Upper lobe of right lung (tissue), 1 donor: ENCODE data around the gene CTRB2. TPM values are rescaled to one million over a fixed set of nuclear protein-coding genes. Genes with fewer than 3 reads are reported as not detected.

Experiments
- ATAC-seq: fragments of 200-7000 bp; cut with Tn5 transposase; one replicate; pipeline ENCODE4 v1.9.1; 2020; ENCODE audit warnings: mild to moderate bottlenecking, moderate library complexity
- DNase-seq: peaks from one replicate; pipeline ENCODE4 v3.0.0-alpha.2; 2020
- H3K27ac ChIP-seq: fragments of 200-600 bp; one replicate; pipeline ENCODE4 v1.8.0; 2022
- H3K27me3 ChIP-seq: fragments of 200-600 bp; one replicate; pipeline ENCODE4 v1.8.0; 2022; ENCODE audit warnings: mild to moderate bottlenecking
- H3K36me3 ChIP-seq: fragments of 200-600 bp; one replicate; pipeline ENCODE4 v1.8.0; 2022
- H3K4me1 ChIP-seq: fragments of 200-600 bp; one replicate; pipeline ENCODE4 v1.8.0; 2022
- H3K4me3 ChIP-seq: fragments of 200-600 bp; one replicate; pipeline ENCODE4 v1.8.0; 2022; ENCODE audit warnings: mild to moderate bottlenecking
- H3K9me3 ChIP-seq: fragments of 200-600 bp; one replicate; pipeline ENCODE4 v1.8.0; 2022
- intact Hi-C: fragments of 100-400 bp; cut with DNase I; formaldehyde crosslinking; loops from one replicate; pipeline ENCODE4 v1.11.0; 2022
- total RNA-seq: library from RNA; stranded (reverse); fragmentation: NEBNext Ultra II Directional; extraction: Animal tissue kit (Norgen Biotek cat#: 25700); gene quantifications from one replicate; pipeline ENCODE4 v1.2.1, GENCODE V29; 2021
- TF ChIP-seq, protein P1 (sequence below): fragments of 200-600 bp; IDR thresholded peaks from one replicate; pipeline ENCODE4 v1.8.0; 2022; ENCODE audit warnings: antibody characterized with exemption
- donor health status: DM: no; HTN: yes; CAD: no; lungs with severe emphysema.

CTRB2 gene
- total RNA-seq, 1 donor from 2014 or later = 0.78 TPM

DNA sequence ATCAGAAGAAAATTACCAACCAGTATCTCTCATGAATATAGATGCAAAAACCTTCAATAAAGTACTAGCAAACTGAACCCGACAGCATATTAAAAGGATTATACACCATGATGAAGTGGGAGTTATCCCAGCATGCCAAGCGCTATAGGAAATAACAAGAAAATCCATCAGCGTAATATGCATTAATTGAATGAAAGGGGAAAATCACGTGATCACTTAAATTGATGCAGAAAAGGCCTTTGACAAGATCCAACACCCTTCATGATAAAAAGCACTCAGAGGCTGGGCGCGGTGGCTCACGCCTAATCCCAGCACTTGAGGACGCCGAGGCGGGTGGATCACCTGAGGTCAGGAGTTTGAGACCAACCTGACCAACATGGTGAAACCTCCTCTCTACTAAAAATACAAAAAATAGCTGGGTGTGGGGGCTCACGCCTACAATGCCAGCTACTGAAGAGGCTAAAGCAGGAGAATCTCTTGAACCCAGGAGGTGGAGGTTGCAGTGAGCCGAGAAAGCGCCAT lies 4.8 kb downstream of the CTRB2 start:
- DNase-seq = peak; percentile 32
- H3K9me3 ChIP-seq = no peaks in the 10 kb centered on the region
- no peaks in the 10 kb centered on the region for H3K36me3 ChIP-seq
- H3K27ac ChIP-seq = no peak overlapping the region
- intact Hi-C loops = no loop called here
- H3K27me3 ChIP-seq = no peaks in the 10 kb centered on the region
- ATAC-seq = no peak
- TF ChIP-seq, protein P1, sequence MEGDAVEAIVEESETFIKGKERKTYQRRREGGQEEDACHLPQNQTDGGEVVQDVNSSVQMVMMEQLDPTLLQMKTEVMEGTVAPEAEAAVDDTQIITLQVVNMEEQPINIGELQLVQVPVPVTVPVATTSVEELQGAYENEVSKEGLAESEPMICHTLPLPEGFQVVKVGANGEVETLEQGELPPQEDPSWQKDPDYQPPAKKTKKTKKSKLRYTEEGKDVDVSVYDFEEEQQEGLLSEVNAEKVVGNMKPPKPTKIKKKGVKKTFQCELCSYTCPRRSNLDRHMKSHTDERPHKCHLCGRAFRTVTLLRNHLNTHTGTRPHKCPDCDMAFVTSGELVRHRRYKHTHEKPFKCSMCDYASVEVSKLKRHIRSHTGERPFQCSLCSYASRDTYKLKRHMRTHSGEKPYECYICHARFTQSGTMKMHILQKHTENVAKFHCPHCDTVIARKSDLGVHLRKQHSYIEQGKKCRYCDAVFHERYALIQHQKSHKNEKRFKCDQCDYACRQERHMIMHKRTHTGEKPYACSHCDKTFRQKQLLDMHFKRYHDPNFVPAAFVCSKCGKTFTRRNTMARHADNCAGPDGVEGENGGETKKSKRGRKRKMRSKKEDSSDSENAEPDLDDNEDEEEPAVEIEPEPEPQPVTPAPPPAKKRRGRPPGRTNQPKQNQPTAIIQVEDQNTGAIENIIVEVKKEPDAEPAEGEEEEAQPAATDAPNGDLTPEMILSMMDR = no peak
- H3K4me1 ChIP-seq = no peaks in the 10 kb centered on the region
- no peak overlapping the region for H3K4me3 ChIP-seq

DNA sequence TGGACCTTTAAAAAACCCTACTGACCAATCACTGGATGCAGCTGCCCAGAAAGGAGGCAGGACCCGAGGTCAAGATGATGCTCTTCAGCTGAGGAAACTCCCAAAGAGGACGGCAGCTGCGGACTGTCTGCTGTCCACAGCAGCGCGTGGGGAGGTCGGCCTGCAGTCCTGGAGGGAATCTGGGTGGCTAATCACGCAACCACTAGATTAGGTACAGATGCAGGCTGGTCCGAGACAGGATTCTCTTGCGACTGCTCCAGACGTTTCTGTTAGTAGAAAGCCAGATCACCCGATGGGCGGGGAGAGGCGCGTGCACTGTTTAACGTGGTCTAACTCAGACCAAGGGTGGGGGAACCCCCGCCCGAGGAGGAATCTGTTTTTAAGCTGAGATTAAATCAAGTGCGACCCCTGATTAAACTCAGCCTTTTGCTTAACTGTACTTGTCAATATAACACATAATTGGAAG lies 8.8 kb downstream of the CTRB2 start:
- no peaks in the 10 kb centered on the region for H3K4me1 ChIP-seq
- DNase-seq (peak; percentile 58), ATAC-seq (no peak)
- no peaks in the 10 kb centered on the region for H3K9me3 ChIP-seq
- no peak overlapping the region for H3K4me3 ChIP-seq
- no peaks in the 10 kb centered on the region for H3K27me3 ChIP-seq
- intact Hi-C loops = no loop called here
- TF ChIP-seq, protein P1 = no peak
- H3K36me3 ChIP-seq = no peaks in the 10 kb centered on the region
- no peak overlapping the region for H3K27ac ChIP-seq

DNA sequence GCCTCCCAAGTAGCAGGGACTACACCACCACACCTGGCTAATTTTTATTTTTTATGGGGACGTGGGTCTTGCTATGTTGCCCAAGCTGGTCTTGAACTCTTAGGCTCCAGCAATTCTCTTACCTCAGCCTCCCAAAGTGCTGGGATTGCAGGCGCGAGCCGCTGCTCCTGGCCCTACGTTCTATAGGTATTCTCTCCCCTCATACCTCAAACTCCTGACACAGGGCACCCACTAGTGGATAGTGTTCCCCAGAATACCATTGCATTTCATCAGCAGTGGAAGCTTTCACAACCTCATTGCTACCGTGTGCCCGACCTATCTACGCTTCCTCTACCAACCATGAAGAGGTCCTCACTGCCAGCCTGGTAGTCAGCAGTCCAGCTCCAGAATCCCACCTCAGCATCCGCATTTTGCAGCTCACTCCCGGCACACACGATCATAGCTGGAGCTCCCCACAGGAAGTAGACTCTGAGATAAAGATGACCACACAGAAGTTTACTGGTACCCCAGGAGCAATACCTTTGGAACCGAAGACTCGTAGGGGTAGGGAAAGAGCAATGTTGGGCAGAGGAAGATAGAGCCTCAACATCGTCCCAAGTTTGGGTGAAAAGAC lies 9.3 kb downstream of the CTRB2 start:
- TF ChIP-seq, protein P1 = no peak
- peak; percentile 22 for DNase-seq

DNA sequence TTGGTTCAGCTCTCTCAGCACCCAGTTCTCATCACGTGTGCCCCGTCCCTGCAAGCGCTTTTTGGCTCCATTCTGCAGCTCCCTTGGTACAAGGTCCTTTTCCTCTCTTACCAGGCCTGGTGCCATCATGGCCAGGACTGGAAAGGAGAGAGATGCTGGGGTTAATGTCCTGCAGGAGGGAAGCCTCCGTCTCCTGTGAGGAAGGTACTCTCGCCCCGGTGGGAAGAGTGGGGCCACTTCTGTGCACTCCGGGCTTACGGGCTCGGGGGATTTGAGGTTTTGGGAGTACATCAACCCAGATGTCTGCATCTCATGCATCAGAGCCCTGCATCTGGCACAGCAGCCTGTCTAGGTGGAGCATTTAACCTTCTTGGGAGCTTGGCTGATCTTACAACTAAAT lies 10.1 kb downstream of the CTRB2 start:
- intact Hi-C loops = no loop called here
- Histone ChIP-seq H3K9me3 (no peaks in the 10 kb centered on the region), H3K4me3 (no peak overlapping the region), H3K36me3 (no peaks in the 10 kb centered on the region), H3K27ac (no peak overlapping the region), H3K27me3 (no peaks in the 10 kb centered on the region), H3K4me1 (no peaks in the 10 kb centered on the region)
- TF ChIP-seq, protein P1 = no peak
- DNase-seq = peak; percentile 48
- no peak for ATAC-seq

More for the DNA sequence above, 9.3 kb downstream of the CTRB2 start:
- no peaks in the 10 kb centered on the region for H3K36me3 ChIP-seq
- H3K4me3 ChIP-seq = no peak overlapping the region
- no peak for ATAC-seq
- H3K4me1 ChIP-seq = no peaks in the 10 kb centered on the region
- H3K27ac ChIP-seq = no peak overlapping the region
- no peaks in the 10 kb centered on the region for H3K27me3 ChIP-seq
- intact Hi-C loops = no loop called here
- no peaks in the 10 kb centered on the region for H3K9me3 ChIP-seq

DNA sequence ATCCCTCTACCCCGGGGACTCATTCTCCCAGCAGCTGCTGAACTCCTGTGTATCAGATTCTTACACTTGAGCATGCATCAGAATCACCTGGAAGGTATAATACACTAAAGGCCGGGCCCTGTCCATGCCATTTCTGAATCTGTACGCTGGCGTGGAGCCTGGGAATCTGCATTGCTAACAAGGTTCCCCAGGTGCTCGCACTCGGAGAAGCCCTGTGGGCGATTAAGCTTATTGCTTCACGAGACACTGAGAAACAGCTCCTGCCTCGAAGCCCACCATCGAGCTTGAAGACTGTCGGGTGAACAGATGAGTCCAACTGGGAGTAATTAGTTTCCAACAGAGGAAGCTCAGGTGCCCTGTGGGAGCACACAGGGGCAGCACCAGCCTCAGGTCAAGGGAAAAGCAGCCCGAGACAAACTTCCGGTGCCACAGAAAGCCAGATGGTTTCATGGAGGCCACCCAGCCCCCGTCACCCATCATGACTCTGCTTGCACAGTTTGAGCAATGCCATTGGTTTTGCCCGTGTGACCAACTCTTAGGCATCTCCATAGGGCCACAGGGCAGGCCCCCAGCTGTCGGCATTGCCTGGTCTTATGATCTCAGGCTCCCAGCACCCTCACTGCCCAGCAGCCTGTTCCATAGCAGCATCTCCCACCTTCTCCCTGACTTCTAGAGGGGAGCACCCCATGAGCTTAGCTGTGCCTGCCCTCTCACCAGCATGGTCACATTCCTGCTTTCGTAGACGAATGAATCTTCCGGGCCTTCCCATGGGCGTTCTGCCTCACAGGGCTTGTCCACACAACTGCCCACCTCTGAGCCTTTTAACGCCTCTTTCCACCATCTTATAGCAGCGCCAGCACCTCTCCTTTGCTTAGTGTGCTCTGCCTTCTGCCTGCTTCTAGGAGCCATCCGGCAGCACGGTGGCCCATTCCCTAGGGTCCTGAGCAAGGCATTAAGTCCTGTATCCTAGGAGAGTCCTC lies 10.9 kb downstream of the CTRB2 start:
- Histone ChIP-seq H3K4me1 (no peaks in the 10 kb centered on the region), H3K36me3 (no peaks in the 10 kb centered on the region), H3K4me3 (no peak overlapping the region), H3K9me3 (no peaks in the 10 kb centered on the region), H3K27ac (no peak overlapping the region), H3K27me3 (no peaks in the 10 kb centered on the region)
- DNase-seq (peak; percentile 51), ATAC-seq (no peak)
- TF ChIP-seq, protein P1 = no peak
- intact Hi-C loops = no loop called here
